ENCODE data around the gene HJV. TPM values are rescaled to one million over a fixed set of nuclear protein-coding genes. Genes with fewer than 3 reads are reported as not detected.

HJV gene
- total RNA-seq, 2 experiments from 2014 or later: not detected

DNA sequence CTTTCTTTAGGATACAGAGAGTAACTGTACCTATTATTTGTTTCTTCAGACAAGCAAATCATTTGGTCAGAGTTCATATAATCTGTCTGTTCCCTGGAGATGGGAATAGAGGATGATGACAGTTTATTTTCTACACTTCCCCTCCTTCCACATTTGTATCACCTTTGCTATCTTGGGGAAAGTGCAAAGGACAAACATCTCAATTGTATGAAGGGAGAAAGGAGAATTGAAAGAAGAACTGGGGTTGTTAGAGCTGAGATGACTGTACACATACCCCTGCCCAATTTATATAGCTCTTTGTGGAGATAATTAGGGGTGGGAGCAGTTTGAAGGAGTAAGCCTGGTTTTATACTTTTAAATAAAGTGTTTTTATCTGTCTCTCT is 43.1 kb downstream of the HJV start:
- no peak overlapping the region for H3K27ac Mint-ChIP-seq
- CTCF ChIA-PET: interaction anchor here (0.7 to 8.5 kb wide), 20 partner anchors 9 to 133 kb away, joined by 3 to 230 read pairs (median 8); partner anchors contain the start of genes ANKRD34A, LIX1L, NUDT17 and PIAS3
- H3K4me1 Mint-ChIP-seq (ENCODE audit: low read depth): peaks cover 8% of the 10 kb centered on the region
- no peaks in the 10 kb centered on the region for H3K27me3 Mint-ChIP-seq (ENCODE audit: low read depth)
- H3K4me3 Mint-ChIP-seq: no peak overlapping the region
- intact Hi-C loops (cut with micrococcal nuclease): no loop called here
- H3K36me3 Mint-ChIP-seq (ENCODE audit: low read depth): no peaks in the 10 kb centered on the region
- no peak for DNase-seq
- no peaks in the 10 kb centered on the region for H3K9me3 Mint-ChIP-seq

GRCh38 chr1:145977486-145978470 is 43.8 kb downstream of the HJV start:
- Mint-ChIP-seq H3K4me1 (ENCODE audit: low read depth) (peaks cover 14% of the 10 kb centered on the region), H3K4me3 (peak overlapping the region; percentile 51), H3K27me3 (ENCODE audit: low read depth) (no peaks in the 10 kb centered on the region), H3K27ac (no peak overlapping the region), H3K36me3 (ENCODE audit: low read depth) (no peaks in the 10 kb centered on the region), H3K9me3 (no peaks in the 10 kb centered on the region)
- CTCF ChIA-PET: interaction anchor here (0.6 to 8.5 kb wide), 36 partner anchors 10 to 294 kb away, joined by 3 to 230 read pairs (median 6); partner anchors contain the start of genes ANKRD34A, LIX1L, NUDT17 and PIAS3
- intact Hi-C loops (cut with micrococcal nuclease): loop anchor here (1.0 kb wide), 6 partner anchors 8 to 132 kb away; partner anchors contain the start of genes ANKRD34A, NUDT17 and POLR3GL
- peak; percentile 89 for DNase-seq

- intact Hi-C loops (cut with micrococcal nuclease): loop anchor here (1.0 kb wide), 6 partner anchors 8 to 132 kb away; partner anchors contain the start of genes ANKRD34A, NUDT17 and POLR3GL
- no peak overlapping the region for H3K4me3 Mint-ChIP-seq
- no peaks in the 10 kb centered on the region for H3K27me3 Mint-ChIP-seq (ENCODE audit: low read depth)
- no peak overlapping the region for H3K27ac Mint-ChIP-seq
- no peak for DNase-seq
- no peaks in the 10 kb centered on the region for H3K9me3 Mint-ChIP-seq
- peaks cover 14% of the 10 kb centered on the region for H3K4me1 Mint-ChIP-seq (ENCODE audit: low read depth)
- CTCF ChIA-PET: interaction anchor here (0.6 to 8.5 kb wide), 28 partner anchors 9 to 149 kb away, joined by 3 to 230 read pairs (median 6); partner anchors contain the start of genes ANKRD34A, LIX1L, PIAS3 and POLR3GL
- H3K36me3 Mint-ChIP-seq (ENCODE audit: low read depth): no peaks in the 10 kb centered on the region
Measured at GRCh38 chr1:145977016-145977415, 44.5 kb downstream of the HJV start.

GRCh38 chr1:145975216-145975615 is 46.3 kb downstream of the HJV start:
- Mint-ChIP-seq H3K4me1 (ENCODE audit: low read depth) (peaks cover 19% of the 10 kb centered on the region), H3K4me3 (no peak overlapping the region), H3K9me3 (no peaks in the 10 kb centered on the region), H3K27me3 (ENCODE audit: low read depth) (no peaks in the 10 kb centered on the region), H3K27ac (no peak overlapping the region), H3K36me3 (ENCODE audit: low read depth) (no peaks in the 10 kb centered on the region)
- intact Hi-C loops (cut with micrococcal nuclease): no loop called here
- CTCF ChIA-PET: interaction anchor here (8.5 kb wide), 1 partner anchor 34 kb away, joined by 230 read pairs; no protein-coding TSS in a partner anchor
- DNase-seq: no peak

DNA sequence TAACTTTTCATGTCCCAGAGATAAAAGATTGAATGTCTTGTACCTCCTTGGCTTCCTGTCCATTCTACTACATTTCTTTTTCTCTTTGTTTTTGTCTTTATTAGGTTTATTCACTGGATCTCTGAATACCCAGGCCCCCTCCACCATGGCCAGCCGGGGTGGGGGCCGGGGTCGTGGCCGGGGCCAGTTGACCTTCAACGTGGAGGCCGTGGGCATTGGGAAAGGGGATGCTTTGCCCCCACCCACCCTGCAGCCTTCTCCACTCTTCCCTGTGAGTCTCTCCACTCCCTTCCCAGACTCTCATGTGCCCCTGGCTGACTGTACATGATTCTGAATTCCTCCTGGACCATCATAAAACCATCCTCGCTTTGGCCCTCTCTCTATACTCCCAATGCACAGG is 46.8 kb downstream of the HJV start:
- no peak for DNase-seq
- H3K27ac Mint-ChIP-seq: no peak overlapping the region
- H3K4me3 Mint-ChIP-seq: no peak overlapping the region
- peaks cover 20% of the 10 kb centered on the region for H3K4me1 Mint-ChIP-seq (ENCODE audit: low read depth)
- intact Hi-C loops (cut with micrococcal nuclease): no loop called here
- no peaks in the 10 kb centered on the region for H3K27me3 Mint-ChIP-seq (ENCODE audit: low read depth)
- H3K9me3 Mint-ChIP-seq: no peaks in the 10 kb centered on the region
- H3K36me3 Mint-ChIP-seq (ENCODE audit: low read depth): no peaks in the 10 kb centered on the region
- CTCF ChIA-PET: interaction anchor here (8.5 kb wide), 1 partner anchor 34 kb away, joined by 230 read pairs; no protein-coding TSS in a partner anchor

DNA sequence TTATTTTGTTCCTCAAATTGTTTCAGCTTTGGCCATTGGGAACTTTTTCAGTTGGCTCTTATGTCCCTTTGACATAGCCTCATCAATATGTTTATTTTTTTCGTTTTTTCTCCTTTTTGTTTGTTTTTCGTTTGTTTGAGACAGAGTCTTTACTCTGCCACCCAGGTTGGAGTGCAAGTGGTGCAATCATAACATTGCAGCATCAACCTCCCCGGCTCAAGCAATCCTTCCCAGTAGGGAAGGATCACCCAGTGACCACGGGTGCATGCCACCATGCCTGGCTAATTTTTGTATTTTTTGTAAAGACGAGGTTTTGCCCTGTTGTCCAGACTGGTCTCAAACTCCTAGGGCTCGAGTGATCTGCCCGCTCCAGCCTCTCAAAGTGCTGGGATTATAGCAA is 49.0 kb downstream of the HJV start:
- Mint-ChIP-seq H3K36me3 (ENCODE audit: low read depth) (peaks cover 5% of the 10 kb centered on the region), H3K27me3 (ENCODE audit: low read depth) (no peaks in the 10 kb centered on the region), H3K27ac (no peak overlapping the region), H3K4me1 (ENCODE audit: low read depth) (peaks cover 27% of the 10 kb centered on the region), H3K9me3 (peaks cover under 1% of the 10 kb centered on the region), H3K4me3 (no peak overlapping the region)
- intact Hi-C loops (cut with micrococcal nuclease): no loop called here
- DNase-seq: no peak
- CTCF ChIA-PET: interaction anchor here (1.0 kb wide), 1 partner anchor 127 kb away, joined by 3 read pairs; the partner anchor contains the start of gene NUDT17

Other genes with a start within 250 kb of the HJV start
- 1 to 10 TPM; 7.5 to 8.0 TPM for gene RNF115, start 197.6 kb downstream of the HJV start, total RNA-seq
- gene POLR3C, start 197.5 kb downstream of the HJV start, total RNA-seq: 10 to 100 TPM; 18.8 to 19.2 TPM
- 1 to 10 TPM; 3.2 to 3.4 TPM for gene NUDT17, start 176.1 kb downstream of the HJV start, total RNA-seq
- 10 to 100 TPM; 19.1 to 19.6 TPM for gene PIAS3, start 162.7 kb downstream of the HJV start, total RNA-seq
- under 1 TPM; 0.19 to 0.20 TPM for gene ANKRD35, start 135.9 kb downstream of the HJV start, total RNA-seq
- under 1 TPM; 0.41 to 0.54 TPM for gene ITGA10, start 111.7 kb downstream of the HJV start, total RNA-seq
- 10 to 100 TPM; 18.0 to 19.0 TPM for gene PEX11B, start 103.0 kb downstream of the HJV start, total RNA-seq
- 100 to 1,000 TPM; 241 to 242 TPM for gene RBM8A, start 94.3 kb downstream of the HJV start, total RNA-seq
- 10 to 100 TPM; 43.6 to 44.3 TPM for gene LIX1L, start 63.7 kb downstream of the HJV start, total RNA-seq
- gene ANKRD34A, start 57.2 kb downstream of the HJV start, total RNA-seq: 1 to 10 TPM; 3.7 to 4.3 TPM
- gene POLR3GL, start 57.0 kb downstream of the HJV start, total RNA-seq: 10 to 100 TPM; 32.0 to 34.0 TPM
- gene TXNIP, start 25.2 kb downstream of the HJV start, total RNA-seq: 10 to 100 TPM; 86.0 to 91.1 TPM
- gene NBPF10, start 123.1 kb upstream of the HJV start, total RNA-seq: 1 to 10 TPM; 1.3 to 1.4 TPM
- gene NOTCH2NLA, start 207.3 kb upstream of the HJV start, total RNA-seq: 10 to 100 TPM; 21.7 to 25.3 TPM

Measured in activated naive CD4-positive, alpha-beta T cell treated with anti-CD3 and anti-CD28 coated beads for 36 hours (primary cell).